Endometrial microvascular endothelial cells (primary cell): ENCODE measurements around the gene IQCE. TPM values are rescaled to one million over a fixed set of nuclear protein-coding genes. Genes with fewer than 3 reads are reported as not detected.
"Not testable (repeated sequence)": the region's sequence is repeated elsewhere in the genome, so short reads cannot be mapped to it uniquely, and the experiment has no call there.

Experiments
- in situ Hi-C: cut with HindIII; loops from 2 replicates; pipeline ENCODE4 v1.10.0; 2017; ENCODE audit warnings: low sequenced_read_pairs, low pct_unique_long_range_greater_than_20kb; ENCODE audit errors: inconsistent ontology term
- total RNA-seq: library from RNA; depleted of rRNA; stranded (reverse); fragments of >200 nt; gene quantifications from one replicate; pipeline ENCODE4 v1.2.3, GENCODE V29; 2015; ENCODE audit errors: inconsistent ontology term

The IQCE gene
- total RNA-seq, 1 donor from 2014 or later: 17.4 TPM

DNA sequence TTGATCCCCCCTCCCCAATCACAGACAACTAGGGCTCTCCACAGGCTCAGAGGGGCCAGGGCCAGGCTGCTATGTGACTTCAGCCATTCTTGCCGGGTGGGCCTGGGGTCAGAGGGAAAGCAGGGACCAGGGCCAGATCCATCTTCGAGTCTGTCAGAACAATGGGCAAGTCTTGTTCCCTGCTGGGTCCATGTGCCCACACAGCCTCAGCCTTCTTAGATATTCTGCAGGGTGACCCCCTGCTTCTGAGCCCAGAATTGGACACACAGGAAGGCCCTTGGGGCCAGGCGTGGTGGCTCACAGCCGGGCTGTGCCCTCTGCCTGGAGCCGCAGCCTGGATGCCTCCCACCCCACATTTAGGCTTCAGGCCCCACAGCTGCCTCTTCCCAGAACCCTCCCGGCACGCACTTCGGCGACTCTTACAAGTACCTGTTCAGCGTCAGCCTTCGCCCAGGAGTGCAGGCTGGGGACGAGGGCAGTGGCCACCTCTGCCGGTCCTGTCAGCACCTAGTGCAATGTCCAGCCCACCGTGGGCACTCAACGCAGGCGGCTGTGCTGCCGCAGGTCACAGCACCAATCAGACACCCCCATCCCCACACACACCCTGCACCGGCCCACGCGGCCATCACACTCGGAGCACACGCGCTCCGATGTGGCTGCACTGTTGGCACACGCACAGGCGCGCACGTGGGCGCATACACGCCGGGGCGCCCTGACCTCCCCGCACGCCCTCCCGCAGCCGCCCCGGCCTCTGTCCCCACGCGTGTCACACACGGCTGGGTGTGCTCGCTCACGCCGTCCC, 27.6 kb upstream of the IQCE start:
- in situ Hi-C loops: not testable (repeated sequence)

DNA sequence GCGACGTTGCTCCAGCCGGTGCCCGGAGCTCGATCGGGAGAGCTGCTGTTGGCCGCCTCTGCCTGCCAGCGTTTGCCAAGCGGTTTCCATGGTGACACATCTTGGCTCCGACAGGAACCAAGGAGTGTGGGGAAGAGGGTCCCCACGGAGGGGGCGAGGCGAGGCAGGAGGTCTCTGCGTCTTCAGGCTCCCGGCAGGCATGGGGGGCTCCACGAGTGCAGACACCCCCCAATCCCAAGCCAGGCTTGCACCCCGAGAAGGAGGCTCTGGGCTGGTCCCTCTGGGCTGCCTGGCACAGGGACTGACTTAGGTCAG, 27.0 kb upstream of the IQCE start:
- in situ Hi-C loops: not testable (repeated sequence)

DNA sequence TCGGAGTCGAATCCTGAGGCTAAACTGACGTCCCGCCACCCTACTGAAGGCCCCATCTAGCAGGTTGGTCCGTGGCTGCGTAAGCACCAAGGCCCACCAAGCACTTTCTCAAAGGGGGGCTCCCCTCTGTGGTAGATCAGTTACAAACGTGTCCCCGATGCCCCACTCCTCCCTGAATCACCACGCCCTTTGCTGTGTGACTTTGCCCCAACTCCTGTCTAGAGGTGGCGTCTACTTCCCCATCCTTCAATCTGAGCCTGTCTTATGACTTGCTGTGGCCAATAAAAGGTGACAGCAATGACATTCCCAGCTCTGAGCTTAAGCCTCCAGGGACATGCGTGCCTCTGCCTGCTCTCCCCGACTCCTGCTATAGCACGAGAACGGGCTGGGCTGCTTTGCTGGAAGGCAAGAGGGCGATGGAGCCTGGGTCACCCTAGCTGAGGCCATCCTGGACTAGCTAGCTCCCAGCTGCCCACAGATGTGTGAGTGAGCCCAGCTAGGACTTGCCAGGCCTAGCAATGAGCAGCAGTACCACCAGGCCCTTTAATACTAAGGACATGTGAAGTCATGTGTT, 26.5 kb upstream of the IQCE start:
- in situ Hi-C loops: not testable (repeated sequence)

DNA sequence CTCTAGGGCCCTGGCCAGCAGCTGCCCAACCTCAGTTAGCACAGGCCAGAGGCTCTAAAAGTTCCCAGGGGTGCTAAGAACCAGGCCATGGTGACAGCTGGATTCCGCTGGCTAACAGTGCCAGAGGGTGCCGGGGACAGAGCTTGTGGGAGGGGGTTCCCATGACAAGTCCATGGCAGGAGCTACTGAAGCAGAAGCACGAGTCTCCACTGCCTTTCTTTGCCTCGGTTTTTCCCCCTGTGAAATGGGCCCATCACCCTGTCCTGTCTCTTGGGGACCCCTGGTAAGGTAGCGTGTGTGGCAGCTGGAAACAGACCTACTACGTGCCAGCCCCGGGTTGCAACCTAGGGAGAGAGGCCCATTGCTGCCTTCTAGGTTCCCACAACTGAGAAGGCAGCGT, 26.0 kb upstream of the IQCE start:
- in situ Hi-C loops: not testable (repeated sequence)

DNA sequence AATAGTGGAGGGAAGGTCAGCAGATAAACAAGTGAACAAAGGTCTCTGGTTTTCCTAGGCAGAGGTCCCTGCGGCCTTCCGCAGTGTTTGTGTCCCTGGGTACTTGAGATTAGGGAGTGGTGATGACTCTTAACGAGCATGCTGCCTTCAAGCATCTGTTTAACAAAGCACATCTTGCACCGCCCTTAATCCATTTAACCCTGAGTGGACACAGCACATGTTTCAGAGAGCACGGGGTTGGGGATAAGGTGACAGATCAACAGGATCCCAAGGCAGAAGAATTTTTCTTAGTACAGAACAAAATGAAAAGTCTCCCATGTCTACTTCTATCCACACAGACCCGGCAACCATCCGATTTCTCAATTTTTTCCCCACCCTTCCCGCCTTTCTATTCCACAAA, 25.2 kb upstream of the IQCE start:
- in situ Hi-C loops: not testable (repeated sequence)

DNA sequence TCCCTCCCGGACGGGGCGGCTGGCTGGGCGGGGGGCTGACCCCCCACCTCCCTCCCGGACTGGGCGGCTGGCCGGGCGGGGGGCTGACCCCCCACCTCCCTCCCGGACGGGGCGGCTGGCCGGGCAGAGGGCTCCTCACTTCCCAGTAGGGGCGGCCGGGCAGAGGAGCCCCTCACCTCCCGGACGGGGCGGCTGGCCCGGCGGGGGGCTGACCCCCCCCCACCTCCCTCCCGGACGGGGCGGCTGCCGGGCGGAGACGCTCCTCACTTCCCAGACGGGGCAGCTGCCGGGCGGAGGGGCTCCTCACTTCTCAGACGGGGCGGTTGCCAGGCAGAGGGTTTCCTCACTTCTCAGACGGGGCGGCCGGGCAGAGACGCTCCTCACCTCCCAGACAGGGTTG, 24.6 kb upstream of the IQCE start:
- in situ Hi-C loops: not testable (repeated sequence)

DNA sequence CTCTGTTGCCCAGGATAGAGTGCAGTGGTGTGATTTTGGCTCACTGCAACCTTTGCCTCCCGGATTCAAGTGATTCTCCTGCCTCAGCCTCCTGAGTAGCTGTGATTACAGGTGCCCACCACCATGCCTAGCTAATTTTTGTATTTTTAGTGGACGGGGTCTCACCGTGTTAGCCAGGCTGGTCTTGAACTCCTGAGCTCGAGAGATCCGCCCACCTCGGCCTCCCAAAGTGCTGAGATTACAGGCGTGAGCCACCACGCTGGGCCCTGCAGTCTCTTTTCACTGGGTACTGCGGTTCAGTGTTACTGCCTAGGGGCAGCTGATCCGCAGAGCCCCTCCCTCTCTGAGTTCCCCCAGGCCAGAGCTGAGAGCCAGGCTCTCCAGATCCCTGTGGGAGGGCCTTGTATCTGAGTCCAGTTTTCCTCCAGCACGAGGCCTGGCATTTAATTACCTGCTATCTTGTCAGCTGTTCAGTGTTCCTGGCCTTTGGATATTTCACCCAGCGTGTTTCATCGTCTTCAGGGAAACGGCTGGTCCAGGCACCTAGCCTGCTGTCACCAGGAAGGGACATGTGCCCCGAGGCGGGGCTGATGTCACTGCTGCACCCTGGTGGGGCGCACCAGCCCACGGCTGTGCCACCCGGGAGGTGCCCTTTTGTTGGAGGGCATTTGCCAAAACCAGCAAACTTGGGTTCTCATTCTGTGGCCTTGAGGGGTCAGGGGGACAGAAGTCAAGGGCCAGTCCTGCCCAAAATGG, 22.7 kb upstream of the IQCE start:
- in situ Hi-C loops: not testable (repeated sequence)

DNA sequence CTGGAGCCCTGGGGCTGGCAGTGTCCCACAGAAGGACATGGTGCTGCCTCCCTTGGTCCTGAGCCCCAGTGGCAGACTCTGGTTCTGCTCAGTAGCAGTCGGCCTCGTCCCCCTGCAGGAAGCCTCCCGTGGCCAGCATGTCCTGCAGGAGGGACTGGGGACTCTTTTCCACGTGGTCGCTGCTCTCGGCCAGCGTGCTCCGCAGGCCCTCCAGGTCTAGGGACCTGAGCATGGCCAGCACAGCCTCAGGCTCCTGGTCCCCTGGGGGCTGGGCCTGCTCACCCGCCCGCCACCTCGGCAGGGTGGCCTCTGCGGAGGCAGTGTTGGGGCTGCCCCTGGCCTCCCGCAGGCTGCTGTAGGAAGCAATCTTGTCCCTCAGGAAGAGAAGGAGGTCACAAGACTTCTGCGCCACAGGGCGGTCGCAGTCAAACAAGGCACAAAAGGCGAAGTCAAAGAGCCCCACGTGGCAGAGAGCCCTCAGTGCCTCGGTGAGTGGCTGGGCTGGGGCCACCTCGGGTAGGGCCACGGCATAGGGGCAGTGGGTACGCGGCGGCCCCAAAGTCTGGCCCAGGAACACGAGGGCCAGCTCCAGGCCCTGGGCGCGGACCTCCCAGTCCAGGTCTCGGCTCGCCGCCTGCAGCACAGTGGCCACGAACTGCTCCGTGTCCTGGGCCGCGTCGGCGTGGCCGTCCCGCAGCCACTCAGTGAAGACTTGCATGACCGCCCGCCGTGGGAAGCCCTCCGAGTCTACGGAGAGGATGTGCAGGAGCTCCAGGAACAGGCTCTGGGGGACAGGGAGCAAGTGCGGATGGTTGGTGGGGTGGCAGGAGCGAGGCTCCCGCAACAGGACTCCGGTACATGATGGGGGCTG, 20.6 kb upstream of the IQCE start:
- in situ Hi-C loops: no loop called here

DNA sequence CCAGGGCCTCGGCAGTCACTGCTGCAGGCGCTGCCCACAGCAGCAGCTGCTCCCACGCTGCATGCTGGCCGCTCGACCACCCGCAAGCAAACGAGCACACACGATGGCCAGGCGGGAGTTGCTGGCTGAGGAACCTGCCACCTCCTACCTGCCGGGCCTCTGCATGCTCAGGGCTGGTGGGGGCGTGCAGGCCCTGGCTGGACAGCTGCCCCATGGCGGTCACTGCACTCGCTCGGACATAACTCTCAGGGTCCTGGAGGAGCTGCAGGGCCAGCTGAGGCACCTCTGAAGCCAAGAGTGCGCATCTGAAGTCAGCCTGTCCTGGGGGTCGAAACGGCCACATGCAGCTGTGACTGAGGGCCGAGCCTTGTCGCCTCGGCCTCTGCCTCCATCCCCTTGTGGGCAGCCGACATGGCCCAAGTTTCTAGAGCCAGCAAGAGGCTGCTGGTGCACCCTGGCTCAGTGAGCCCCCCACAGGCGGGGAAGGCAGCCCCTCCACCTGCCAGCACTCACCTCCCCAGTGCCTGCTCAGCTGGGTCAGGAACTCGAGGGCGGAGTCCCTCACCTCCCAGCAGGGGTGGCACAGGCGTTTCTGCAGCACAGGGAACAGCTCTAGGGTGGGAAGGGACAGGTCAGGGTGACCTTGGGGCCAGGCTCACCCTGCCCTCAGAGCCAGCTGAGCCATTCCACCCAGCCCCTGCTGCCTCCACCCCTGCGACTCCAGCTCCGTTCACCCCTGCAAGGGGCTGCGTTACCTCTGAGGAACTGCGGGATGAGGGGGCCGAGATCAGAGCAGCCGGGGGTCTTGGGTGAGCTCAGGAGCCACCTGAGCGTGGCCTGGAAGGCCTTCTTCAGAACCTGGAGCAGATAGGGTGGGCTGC, 19.5 kb upstream of the IQCE start:
- in situ Hi-C loops: no loop called here

DNA sequence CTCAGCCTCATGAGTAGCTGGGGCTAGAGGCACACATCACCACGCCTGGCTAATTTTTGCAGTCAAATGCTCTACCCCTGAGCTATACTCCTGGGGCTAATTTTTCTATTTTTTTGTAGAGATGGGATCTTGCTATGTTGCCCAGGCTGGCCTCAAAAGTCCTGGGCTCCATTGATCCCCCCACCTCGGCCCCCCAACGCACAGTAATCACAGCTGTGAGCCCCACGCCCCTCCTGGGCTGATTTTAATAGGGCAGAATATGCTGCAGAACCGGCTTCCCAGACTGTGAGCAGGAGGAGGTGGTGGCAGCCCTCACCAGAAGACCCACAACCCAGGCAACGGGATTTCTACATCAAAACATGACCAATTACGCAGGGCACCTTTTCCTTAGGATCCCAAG, 18.6 kb upstream of the IQCE start:
- in situ Hi-C loops: no loop called here

DNA sequence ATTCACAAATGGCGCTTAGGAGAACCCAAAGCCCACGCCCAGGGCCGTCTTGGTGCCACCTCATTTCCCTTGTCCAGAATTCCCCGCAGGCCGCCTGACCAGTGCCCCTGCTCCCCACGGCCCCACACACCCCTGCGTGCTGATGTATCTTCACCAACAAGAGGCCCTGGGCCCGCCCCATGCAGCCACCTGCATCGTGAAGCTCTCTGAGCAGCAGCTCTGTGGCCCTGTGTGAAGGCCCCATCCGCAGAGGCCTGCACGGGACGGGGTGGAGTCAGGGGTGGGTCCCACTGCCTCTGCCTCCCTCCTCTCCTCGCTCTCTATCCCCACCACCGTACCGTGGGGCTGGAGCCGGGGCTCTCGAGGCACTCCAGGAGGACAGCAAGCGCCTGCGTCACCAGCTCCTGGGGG, 18.1 kb upstream of the IQCE start:
- in situ Hi-C loops: no loop called here

DNA sequence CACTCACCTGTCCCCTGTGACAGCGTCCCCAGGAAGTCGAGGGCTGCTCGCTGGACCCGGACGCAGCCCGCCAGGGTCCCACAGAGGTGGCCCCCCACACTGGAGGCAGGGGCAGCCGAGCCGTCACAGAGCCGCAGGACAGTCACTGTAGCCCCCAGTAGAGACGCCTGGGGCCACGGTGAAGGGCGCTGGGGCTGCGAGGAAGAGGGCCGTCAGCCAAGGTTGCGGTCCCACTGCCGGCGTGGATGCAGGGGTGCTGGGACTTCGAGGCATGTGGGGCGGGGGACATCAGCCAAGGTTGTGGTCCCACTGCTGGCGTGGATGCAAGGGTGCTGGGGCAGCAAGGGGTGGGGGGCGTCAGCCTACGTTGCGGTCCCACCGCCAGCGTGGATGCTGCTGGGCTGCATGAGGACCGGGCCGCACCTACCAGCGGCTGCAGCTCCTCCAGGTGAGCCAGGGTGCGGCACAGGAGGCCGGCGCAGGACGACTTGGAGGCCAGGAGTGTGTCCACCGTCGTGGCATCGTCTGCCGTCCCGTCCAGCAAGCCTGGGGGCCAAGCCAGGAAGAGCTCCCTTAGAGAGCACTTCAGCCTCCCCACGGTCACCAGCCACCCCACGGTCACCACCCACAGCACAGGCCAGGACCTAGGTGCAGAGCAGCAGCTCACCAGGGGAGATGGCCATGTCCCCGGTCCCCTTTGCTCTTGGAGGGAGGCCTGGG, 17.3 kb upstream of the IQCE start:
- in situ Hi-C loops: no loop called here

DNA sequence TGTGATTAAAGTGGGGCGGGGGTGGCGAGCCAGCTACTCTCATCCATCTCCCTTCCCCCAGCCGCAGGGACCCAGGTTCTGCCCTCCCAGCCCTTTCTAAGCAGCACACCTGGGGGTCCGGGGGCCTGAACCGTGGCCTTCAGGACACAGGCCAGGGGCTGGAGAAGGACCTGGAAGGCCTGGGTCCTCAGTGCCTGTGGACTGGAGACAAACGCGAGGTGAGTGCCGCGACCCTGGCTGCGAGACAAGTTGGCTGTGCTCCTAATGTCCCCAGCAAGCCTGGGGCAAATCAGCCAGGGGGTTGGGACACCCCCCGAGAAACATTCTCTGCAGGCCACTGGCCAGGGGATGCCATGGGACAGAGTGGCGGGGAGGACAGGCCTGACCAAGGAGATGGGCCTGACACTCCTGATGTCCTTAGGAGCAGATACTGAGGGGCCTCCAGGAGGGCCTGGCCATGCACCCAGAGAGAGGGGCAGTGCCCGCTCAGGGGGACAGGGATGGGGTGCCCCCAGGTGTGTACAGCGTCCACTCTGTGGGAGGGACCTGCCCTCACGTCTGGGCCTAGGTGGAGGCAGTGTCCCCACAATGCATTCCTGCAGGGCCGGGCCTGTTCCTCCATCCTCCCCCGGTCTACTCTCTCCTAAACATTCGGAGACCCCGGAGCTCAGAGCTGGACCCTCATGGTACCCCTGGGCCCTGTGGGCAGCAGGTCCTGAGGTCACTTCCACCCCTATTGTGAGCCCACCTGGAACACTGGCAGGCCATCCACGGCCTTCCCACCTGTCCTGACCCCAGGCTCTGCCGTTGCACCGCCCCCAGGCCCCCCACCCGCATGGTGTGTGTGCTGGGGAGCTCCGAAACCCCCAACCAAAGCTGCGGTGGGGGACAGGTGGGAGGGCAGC, 16.5 kb upstream of the IQCE start:
- in situ Hi-C loops: no loop called here

DNA sequence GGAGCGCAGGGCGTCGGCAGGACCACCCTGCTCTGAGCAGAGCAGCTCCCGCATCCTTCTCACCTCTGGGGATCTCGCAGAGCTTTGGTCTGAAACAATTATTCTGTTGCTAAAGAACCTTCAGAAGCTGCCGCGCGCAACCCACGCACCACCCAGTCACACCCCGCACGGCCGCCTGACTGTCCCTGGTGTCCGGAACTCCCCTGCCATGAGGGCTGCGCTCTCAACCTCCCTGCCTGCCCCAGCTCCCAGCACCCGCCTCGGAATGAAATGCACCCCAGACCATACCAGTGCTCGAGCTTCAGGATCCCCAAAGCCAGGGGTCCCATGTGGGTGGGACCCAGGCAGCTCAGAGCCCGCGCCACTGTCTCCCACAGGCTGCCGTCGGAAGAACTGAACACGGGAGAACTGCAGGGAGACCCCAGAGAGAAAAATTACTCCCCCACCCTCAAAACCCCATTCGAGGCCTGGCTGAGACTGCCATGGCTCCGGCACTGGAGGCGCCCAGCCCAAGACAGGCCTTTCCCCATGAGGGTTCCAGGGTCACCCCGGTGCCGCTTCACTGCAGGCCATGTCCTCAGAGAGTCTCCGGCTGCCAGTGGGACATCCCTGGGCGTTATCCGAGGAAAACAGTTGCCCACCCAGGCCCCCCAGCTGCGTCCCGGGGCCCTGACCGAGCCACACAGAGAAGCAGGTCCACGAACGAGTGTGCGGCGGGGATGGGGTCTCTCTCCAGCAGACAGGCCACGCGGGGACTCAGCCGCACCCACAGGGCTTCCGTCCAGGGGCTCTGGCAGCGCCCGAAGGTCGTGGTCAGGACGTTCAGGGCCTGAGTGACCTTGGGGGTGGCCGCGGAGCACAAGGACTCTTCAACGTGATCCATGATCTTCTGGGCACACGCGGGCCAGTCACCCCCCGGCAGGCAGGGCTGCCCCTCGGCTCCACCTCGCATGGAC, 15.6 kb upstream of the IQCE start:
- in situ Hi-C loops: no loop called here

DNA sequence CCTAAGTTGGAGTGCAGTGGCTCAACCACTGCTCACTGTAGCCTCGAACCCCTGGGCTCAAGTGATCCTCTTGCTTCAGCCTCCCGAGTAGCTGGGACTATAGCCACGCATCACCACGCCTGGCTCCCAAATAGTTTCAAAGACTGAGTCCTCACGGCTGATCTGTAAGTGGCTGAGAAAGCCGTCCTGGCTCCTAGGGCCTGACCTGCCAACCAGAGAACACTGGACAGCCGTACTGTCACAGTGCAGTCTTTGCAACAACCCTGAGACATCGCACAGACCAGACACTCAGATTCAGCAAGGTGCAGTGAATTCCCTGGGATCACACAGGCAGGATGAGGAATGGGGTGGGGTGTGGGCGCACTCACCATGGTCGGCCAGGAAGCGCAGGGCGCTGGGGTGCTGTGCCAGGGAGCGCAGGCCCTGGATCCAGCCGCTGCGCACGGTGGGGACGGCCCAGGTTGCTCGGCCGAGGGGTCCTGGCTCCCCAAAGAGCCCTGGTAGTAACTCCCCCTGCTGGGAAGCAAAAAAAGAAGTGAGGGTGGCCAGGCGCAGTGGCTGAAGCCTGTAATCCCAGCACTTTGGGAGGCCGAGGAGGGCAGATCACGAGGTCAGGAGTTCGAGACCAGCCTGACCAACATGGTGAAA, 14.1 kb upstream of the IQCE start:
- in situ Hi-C loops: no loop called here
